Right renal pelvis (tissue), 4 donors: ENCODE data around the gene SLN. TPM values are rescaled to one million over a fixed set of nuclear protein-coding genes. Genes with fewer than 3 reads are reported as not detected.
"Not testable (repeated sequence)": the region's sequence is repeated elsewhere in the genome, so short reads cannot be mapped to it uniquely, and the experiment has no call there.

Source experiments
- DNase-seq, 4 donors: peaks; one replicate each; pipeline ENCODE4 v3.0.0-alpha.2; 2013; ENCODE audit warnings: low read depth in 4 of 4, low spot score in 3 of 4, missing footprints in 1 of 4
- polyA plus RNA-seq, 4 donors: library from polyadenylated mRNA; unstranded; fragments of 120-200 nt; gene quantifications; one replicate each; pipeline ENCODE4 v1.2.1, GENCODE V29; 2013; ENCODE audit not compliant: insufficient read length in 4 of 4

The SLN gene
- polyA plus RNA-seq = under 1 TPM; 0.22 to 0.41 (median 0.30) TPM

GRCh38 chr11:107711861-107712755, at the start of gene SLN:
TSS of gene SLN (minus strand) at chr11:107712056.
- DNase-seq = no peak

- DNase-seq = not testable (repeated sequence)
Observed at GRCh38 chr11:107758719-107759355, 47.0 kb upstream of the SLN start.

GRCh38 chr11:107757661-107758060, 45.8 kb upstream of the SLN start:
- DNase-seq = no peak

GRCh38 chr11:107756553-107756952, 44.7 kb upstream of the SLN start:
- no peak for DNase-seq

GRCh38 chr11:107752949-107753822, 41.3 kb upstream of the SLN start:
- no peak for DNase-seq

- no peak for DNase-seq
Observed at GRCh38 chr11:107752508-107752907, 40.7 kb upstream of the SLN start.

GRCh38 chr11:107751082-107751481, 39.2 kb upstream of the SLN start:
- no peak for DNase-seq

- no peak for DNase-seq
Observed at GRCh38 chr11:107750313-107750712, 38.5 kb upstream of the SLN start.

GRCh38 chr11:107747622-107748021, 35.8 kb upstream of the SLN start:
- no peak for DNase-seq

- DNase-seq = no peak
Observed at GRCh38 chr11:107744736-107745135, 32.9 kb upstream of the SLN start.

GRCh38 chr11:107743191-107743590, 31.3 kb upstream of the SLN start:
- no peak for DNase-seq

GRCh38 chr11:107741044-107741823, 29.4 kb upstream of the SLN start:
- peak in 1 of 4 donors; percentile 0 for DNase-seq

- DNase-seq = no peak
Observed at GRCh38 chr11:107740271-107740670, 28.4 kb upstream of the SLN start.

- no peak for DNase-seq
Observed at GRCh38 chr11:107736546-107736945, 24.7 kb upstream of the SLN start.

- no peak for DNase-seq
Observed at GRCh38 chr11:107733518-107733917, 21.7 kb upstream of the SLN start.

- DNase-seq = no peak
Observed at GRCh38 chr11:107732689-107733051, 20.8 kb upstream of the SLN start.

GRCh38 chr11:107731941-107732688, 20.3 kb upstream of the SLN start:
- DNase-seq = no peak

- no peak for DNase-seq
Observed at GRCh38 chr11:107722662-107723061, 10.8 kb upstream of the SLN start.

GRCh38 chr11:107721207-107721606, 9.4 kb upstream of the SLN start:
- DNase-seq = no peak
